ENCODE data around the gene TTBK2.

Gene TTBK2

DNA sequence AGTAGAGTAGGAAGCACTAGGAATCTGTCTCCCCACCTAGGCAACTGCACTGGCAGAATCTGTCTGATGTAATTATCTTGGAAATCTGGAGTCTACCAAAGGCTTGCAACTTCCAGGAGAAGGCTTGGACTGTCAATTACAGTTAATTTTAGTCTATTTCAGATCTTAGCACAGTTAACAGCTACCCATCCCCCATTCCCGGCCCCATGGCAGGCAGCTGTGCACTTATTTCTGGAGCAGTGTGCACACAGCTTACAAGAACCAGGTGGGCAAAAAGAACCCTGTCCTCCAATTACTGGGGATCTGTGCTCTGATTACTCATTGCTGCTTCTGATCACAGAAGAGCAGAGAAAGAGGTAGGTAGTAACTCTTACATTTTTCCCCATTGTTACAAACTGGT lies 171.3 kb downstream of the TTBK2 start:
- H3K27ac ChIP-seq (ENCODE audit: low read depth, low read length, poor library complexity, severe bottlenecking): no peak overlapping the region
- H3F3A ChIP-seq (ENCODE audit: insufficient read depth, low read length): no peaks in the 10 kb centered on the region
- no peak overlapping the region for H3K9ac ChIP-seq (ENCODE audit: low read length)
- no peak overlapping the region for H3K4me3 ChIP-seq (ENCODE audit: low read depth, low read length, poor library complexity, severe bottlenecking)
- H3K36me3 ChIP-seq (ENCODE audit: insufficient read depth, low read length): peaks cover 40% of the 10 kb centered on the region
- TF ChIP-seq, protein P1, sequence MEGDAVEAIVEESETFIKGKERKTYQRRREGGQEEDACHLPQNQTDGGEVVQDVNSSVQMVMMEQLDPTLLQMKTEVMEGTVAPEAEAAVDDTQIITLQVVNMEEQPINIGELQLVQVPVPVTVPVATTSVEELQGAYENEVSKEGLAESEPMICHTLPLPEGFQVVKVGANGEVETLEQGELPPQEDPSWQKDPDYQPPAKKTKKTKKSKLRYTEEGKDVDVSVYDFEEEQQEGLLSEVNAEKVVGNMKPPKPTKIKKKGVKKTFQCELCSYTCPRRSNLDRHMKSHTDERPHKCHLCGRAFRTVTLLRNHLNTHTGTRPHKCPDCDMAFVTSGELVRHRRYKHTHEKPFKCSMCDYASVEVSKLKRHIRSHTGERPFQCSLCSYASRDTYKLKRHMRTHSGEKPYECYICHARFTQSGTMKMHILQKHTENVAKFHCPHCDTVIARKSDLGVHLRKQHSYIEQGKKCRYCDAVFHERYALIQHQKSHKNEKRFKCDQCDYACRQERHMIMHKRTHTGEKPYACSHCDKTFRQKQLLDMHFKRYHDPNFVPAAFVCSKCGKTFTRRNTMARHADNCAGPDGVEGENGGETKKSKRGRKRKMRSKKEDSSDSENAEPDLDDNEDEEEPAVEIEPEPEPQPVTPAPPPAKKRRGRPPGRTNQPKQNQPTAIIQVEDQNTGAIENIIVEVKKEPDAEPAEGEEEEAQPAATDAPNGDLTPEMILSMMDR (IDR thresholded peaks at IDR 0.05; ENCODE audit: low read length): no peak
- no peak for TF ChIP-seq EZH2 (IDR thresholded peaks at IDR 0.05; ENCODE audit: borderline replicate concordance, low read length)
- no peak overlapping the region for H2AFZ ChIP-seq (ENCODE audit: low read length)
- no peak overlapping the region for H3K4me2 ChIP-seq (ENCODE audit: low read length)
- no peaks in the 10 kb centered on the region for H4K20me1 ChIP-seq (ENCODE audit: insufficient read depth, low read length)
- H3K4me1 ChIP-seq (ENCODE audit: insufficient read depth, low read length, severe bottlenecking): no peaks in the 10 kb centered on the region
- no peaks in the 10 kb centered on the region for H3K79me2 ChIP-seq (ENCODE audit: insufficient read depth, low read length)
- no peaks in the 10 kb centered on the region for H3K27me3 ChIP-seq (ENCODE audit: insufficient read depth, low read length)
- no peaks in the 10 kb centered on the region for H3K9me2 ChIP-seq (ENCODE audit: low read depth, low read length)
- peaks cover 6% of the 10 kb centered on the region; the same call in 1 of the 2 replicates for H3K9me3 ChIP-seq (ENCODE audit: low read length)

DNA sequence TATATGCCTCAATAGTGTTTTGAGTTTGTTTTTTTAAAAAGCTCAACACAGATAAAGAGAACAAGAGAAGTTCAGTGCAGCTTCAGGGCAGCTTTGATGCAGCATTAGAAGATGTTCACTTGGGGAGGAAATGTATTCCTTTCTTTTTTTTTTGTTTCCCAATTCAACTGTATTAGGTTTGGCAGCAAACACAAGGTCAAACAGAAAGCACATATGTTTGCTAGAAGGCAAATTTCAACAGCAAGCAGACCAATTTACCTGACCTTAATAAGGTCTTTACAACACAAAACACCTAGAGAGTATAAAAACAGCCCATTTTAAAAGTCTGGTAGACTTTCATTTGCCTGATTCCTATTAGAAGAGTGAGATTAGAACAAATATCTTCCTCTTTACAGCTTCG lies 176.4 kb downstream of the TTBK2 start:
- H3K36me3 ChIP-seq (ENCODE audit: insufficient read depth, low read length): peaks cover 4% of the 10 kb centered on the region; the same call in 1 of the 2 replicates
- H3K9ac ChIP-seq (ENCODE audit: low read length): no peak overlapping the region
- no peaks in the 10 kb centered on the region for H3F3A ChIP-seq (ENCODE audit: insufficient read depth, low read length)
- H3K4me1 ChIP-seq (ENCODE audit: insufficient read depth, low read length, severe bottlenecking): no peaks in the 10 kb centered on the region
- no peak overlapping the region for H2AFZ ChIP-seq (ENCODE audit: low read length)
- H3K9me3 ChIP-seq (ENCODE audit: low read length): no peaks in the 10 kb centered on the region
- TF ChIP-seq, protein P1 (IDR thresholded peaks at IDR 0.05; ENCODE audit: low read length): no peak
- no peak for TF ChIP-seq EZH2 (IDR thresholded peaks at IDR 0.05; ENCODE audit: borderline replicate concordance, low read length)
- no peak overlapping the region for H3K4me3 ChIP-seq (ENCODE audit: low read depth, low read length, poor library complexity, severe bottlenecking)
- no peaks in the 10 kb centered on the region for H3K9me2 ChIP-seq (ENCODE audit: low read depth, low read length)
- H3K27ac ChIP-seq (ENCODE audit: low read depth, low read length, poor library complexity, severe bottlenecking): no peak overlapping the region
- H4K20me1 ChIP-seq (ENCODE audit: insufficient read depth, low read length): no peaks in the 10 kb centered on the region
- H3K27me3 ChIP-seq (ENCODE audit: insufficient read depth, low read length): no peaks in the 10 kb centered on the region
- H3K79me2 ChIP-seq (ENCODE audit: insufficient read depth, low read length): no peaks in the 10 kb centered on the region
- no peak overlapping the region for H3K4me2 ChIP-seq (ENCODE audit: low read length)

DNA sequence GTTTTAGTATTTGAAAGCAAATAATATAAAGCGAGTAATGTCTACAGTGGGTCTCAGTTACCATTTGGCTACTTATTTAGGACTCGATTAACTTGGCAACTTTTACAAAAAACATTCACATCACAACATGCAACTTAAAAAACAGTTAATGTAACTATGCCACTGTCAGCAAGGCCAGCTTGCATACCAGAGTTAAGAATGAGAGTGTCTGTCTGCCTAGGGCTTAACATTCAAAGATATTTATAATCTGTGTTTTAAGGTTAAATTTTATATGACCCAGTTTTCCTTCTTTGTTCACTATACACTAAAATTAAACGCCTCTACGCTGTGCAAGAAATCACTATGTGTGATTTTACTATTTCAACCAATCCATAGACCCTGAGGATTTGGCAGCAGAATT lies 178.4 kb downstream of the TTBK2 start:
- Histone ChIP-seq H3K27ac (ENCODE audit: low read depth, low read length, poor library complexity, severe bottlenecking) (no peak overlapping the region), H3K4me2 (ENCODE audit: low read length) (no peak overlapping the region), H3K9me2 (ENCODE audit: low read depth, low read length) (no peaks in the 10 kb centered on the region), H3K9ac (ENCODE audit: low read length) (no peak overlapping the region), H3K79me2 (ENCODE audit: insufficient read depth, low read length) (no peaks in the 10 kb centered on the region), H3K36me3 (ENCODE audit: insufficient read depth, low read length) (peaks cover 4% of the 10 kb centered on the region; the same call in 1 of the 2 replicates), H3K27me3 (ENCODE audit: insufficient read depth, low read length) (no peaks in the 10 kb centered on the region), H3F3A (ENCODE audit: insufficient read depth, low read length) (no peaks in the 10 kb centered on the region), H3K4me1 (ENCODE audit: insufficient read depth, low read length, severe bottlenecking) (peaks cover 6% of the 10 kb centered on the region), H3K4me3 (ENCODE audit: low read depth, low read length, poor library complexity, severe bottlenecking) (no peak overlapping the region), H2AFZ (ENCODE audit: low read length) (no peak overlapping the region), H3K9me3 (ENCODE audit: low read length) (no peaks in the 10 kb centered on the region), H4K20me1 (ENCODE audit: insufficient read depth, low read length) (no peaks in the 10 kb centered on the region)
- TF ChIP-seq, protein P1 (IDR thresholded peaks at IDR 0.05; ENCODE audit: low read length): no peak
- TF ChIP-seq EZH2 (IDR thresholded peaks at IDR 0.05; ENCODE audit: borderline replicate concordance, low read length): no peak
